CD1c-positive myeloid dendritic cell (primary cell): ENCODE results near the gene HDAC7.
"Not testable (repeated sequence)": the region's sequence is repeated elsewhere in the genome, so short reads cannot be mapped to it uniquely, and the experiment has no call there.

Experiments
- DNase-seq: peaks from one replicate; pipeline ENCODE4 v3.0.0-alpha.2; 2016; ENCODE audit errors: extremely low spot score

The HDAC7 gene

GRCh38 chr12:47813511-47814196 lies 6.0 kb downstream of the HDAC7 start:
- peak; percentile 64 for DNase-seq

- peak; percentile 87 for DNase-seq
Observed at GRCh38 chr12:47812797-47813510, 6.7 kb downstream of the HDAC7 start.

- peak; percentile 45 for DNase-seq
Observed at GRCh38 chr12:47811581-47812484, 7.9 kb downstream of the HDAC7 start.

- peak; percentile 55 for DNase-seq
Observed at GRCh38 chr12:47811072-47811396, 8.7 kb downstream of the HDAC7 start.

GRCh38 chr12:47809518-47809917 lies 10.2 kb downstream of the HDAC7 start:
- not testable (repeated sequence) for DNase-seq

- DNase-seq, result peak; percentile 58
Observed at GRCh38 chr12:47808574-47809365, 10.9 kb downstream of the HDAC7 start.

- peak; percentile 77 for DNase-seq
Observed at GRCh38 chr12:47808050-47808449, 11.7 kb downstream of the HDAC7 start.

- DNase-seq, result no peak
Observed at GRCh38 chr12:47807338-47807737, 12.4 kb downstream of the HDAC7 start.

- DNase-seq, result no peak
Observed at GRCh38 chr12:47805417-47805816, 14.3 kb downstream of the HDAC7 start.

GRCh38 chr12:47804171-47804570 lies 15.5 kb downstream of the HDAC7 start:
- DNase-seq, result no peak

GRCh38 chr12:47803191-47803875 lies 16.4 kb downstream of the HDAC7 start:
- peak; percentile 54 for DNase-seq

- no peak for DNase-seq
Observed at GRCh38 chr12:47802312-47802711, 17.4 kb downstream of the HDAC7 start.

GRCh38 chr12:47801904-47802246 lies 17.8 kb downstream of the HDAC7 start:
- no peak for DNase-seq

- DNase-seq, result peak; percentile 60
Observed at GRCh38 chr12:47801170-47801903, 18.4 kb downstream of the HDAC7 start.

- no peak for DNase-seq
Observed at GRCh38 chr12:47800582-47800981, 19.1 kb downstream of the HDAC7 start.

GRCh38 chr12:47799357-47799955 lies 20.2 kb downstream of the HDAC7 start:
- peak; percentile 46 for DNase-seq

GRCh38 chr12:47798382-47798948 lies 21.2 kb downstream of the HDAC7 start:
- DNase-seq, result no peak

- no peak for DNase-seq
Observed at GRCh38 chr12:47797441-47797840, 22.3 kb downstream of the HDAC7 start.

- DNase-seq, result no peak
Observed at GRCh38 chr12:47795814-47796411, 23.8 kb downstream of the HDAC7 start.
